Measurements from ENCODE around the gene RACGAP1. TPM values are rescaled to one million over a fixed set of nuclear protein-coding genes. Genes with fewer than 3 reads are reported as not detected.

RACGAP1 gene
- total and polyA plus RNA-seq, 2 donors (not counting 1 experiment from before 2014, with no cell fraction given): 4.1 to 14.2 TPM

DNA sequence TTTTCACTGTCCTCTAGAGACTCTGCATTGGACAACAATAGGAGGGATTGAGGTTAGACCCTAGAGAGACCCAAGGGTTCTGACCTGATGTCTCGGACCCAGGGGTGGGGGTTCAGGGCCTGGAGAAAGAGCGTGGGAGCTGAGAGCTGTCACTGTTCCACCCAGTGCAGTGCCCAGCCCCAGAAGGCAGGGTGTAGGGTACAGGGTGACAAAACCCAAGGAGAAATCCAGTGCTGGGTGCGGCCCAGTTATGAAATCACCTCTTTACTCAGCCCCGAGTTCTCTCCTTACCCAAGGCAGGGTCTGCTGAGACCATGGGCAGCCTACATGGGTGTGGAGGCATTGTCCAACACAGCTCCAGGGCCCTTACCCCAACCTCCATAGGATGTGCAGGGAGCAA, 72.1 kb downstream of the RACGAP1 start:
- WGBS (ENCODE audit: insufficient coverage): 96% methylated on average over 2 of the region's 4 CpGs
- no peak overlapping the region for H2AFZ ChIP-seq (ENCODE audit: insufficient read depth, low read depth, low read length, poor library complexity, severe bottlenecking)
- no peak overlapping the region for H3K9ac ChIP-seq (ENCODE audit: low read length)
- H3K4me3 ChIP-seq (ENCODE audit: control extremely low read depth in 1 of 5, extremely low read depth in 1 of 5, insufficient read depth in 1 of 5, low read depth in 2 of 5, low read length in 4 of 5): no peak overlapping the region
- no peak for TF ChIP-seq CTCF (IDR thresholded peaks at IDR 0.05)
- no peak for TF ChIP-seq EZH2 (IDR thresholded peaks at IDR 0.05; ENCODE audit: borderline replicate concordance, insufficient read depth, low read depth, low read length, poor library complexity, severe bottlenecking)
- H3K27me3 ChIP-seq (replicated peaks in 1 of 4; ENCODE audit: control extremely low read depth in 1 of 4, control insufficient read depth in 3 of 4, insufficient read depth in 4 of 4, low read length in 3 of 4): peaks cover 0 to 55% (median 15%) of the 10 kb centered on the region in 4 experiments
- intact Hi-C loops (cut with micrococcal nuclease): no loop called here
- no peak overlapping the region for H3K4me2 ChIP-seq (replicated peaks; ENCODE audit: low read depth, low read length, poor library complexity, severe bottlenecking)
- ChIA-PET POLR2A (no interaction called here), CTCF (no interaction called here)
- H3K9me3 ChIP-seq (ENCODE audit: control extremely low read depth in 1 of 3, control insufficient read depth in 2 of 3, insufficient read depth in 1 of 3, low read length in 2 of 3): no peaks in the 10 kb centered on the region
- no peaks in the 10 kb centered on the region for H3K79me2 ChIP-seq (ENCODE audit: control insufficient read depth, insufficient read depth, low read length)
- H3K4me1 Mint-ChIP-seq: peaks cover 2% of the 10 kb centered on the region
- no peak overlapping the region for H3K27ac Mint-ChIP-seq
- ATAC-seq (ENCODE audit: low read depth) (no peak), DNase-seq (no peak)
- no peak overlapping the region for H3K4me3 Mint-ChIP-seq
- H3K27ac ChIP-seq (ENCODE audit: low read length in 2 of 2): no peak overlapping the region
- H3K36me3 ChIP-seq (replicated peaks in 1 of 2; ENCODE audit: control extremely low read depth in 1 of 2, control insufficient read depth in 1 of 2, extremely low read depth in 1 of 2, insufficient read depth in 2 of 2, low read length in 1 of 2): no peaks in the 10 kb centered on the region
- no peaks in the 10 kb centered on the region for H3K9me3 Mint-ChIP-seq (ENCODE audit: insufficient read depth)
- peaks cover 39% of the 10 kb centered on the region for H3K27me3 Mint-ChIP-seq
- no peaks in the 10 kb centered on the region for H4K20me1 ChIP-seq (ENCODE audit: control insufficient read depth, insufficient read depth, low read length, poor library complexity, severe bottlenecking)
- peaks cover 0 to 8% of the 10 kb centered on the region in 2 donors for H3K4me1 ChIP-seq (ENCODE audit: control insufficient read depth in 2 of 2, insufficient read depth in 2 of 2, low read length in 2 of 2)

GRCh38 chr12:49952391-49953055, 72.8 kb downstream of the RACGAP1 start:
- no peaks in the 10 kb centered on the region for H3K9me3 ChIP-seq (ENCODE audit: control extremely low read depth in 1 of 3, control insufficient read depth in 2 of 3, insufficient read depth in 1 of 3, low read length in 2 of 3)
- H3K27me3 ChIP-seq (replicated peaks in 1 of 4; ENCODE audit: control extremely low read depth in 1 of 4, control insufficient read depth in 3 of 4, insufficient read depth in 4 of 4, low read length in 3 of 4): peaks cover 0 to 52% (median 14%) of the 10 kb centered on the region in 4 experiments
- no peak overlapping the region for H3K27ac Mint-ChIP-seq
- peaks cover 2% of the 10 kb centered on the region for H3K4me1 Mint-ChIP-seq
- H4K20me1 ChIP-seq (ENCODE audit: control insufficient read depth, insufficient read depth, low read length, poor library complexity, severe bottlenecking): no peaks in the 10 kb centered on the region
- H3K9ac ChIP-seq (ENCODE audit: low read length): no peak overlapping the region
- H3K9me3 Mint-ChIP-seq (ENCODE audit: insufficient read depth): no peaks in the 10 kb centered on the region
- ChIA-PET CTCF (no interaction called here), POLR2A (no interaction called here)
- TF ChIP-seq EZH2 (IDR thresholded peaks at IDR 0.05; ENCODE audit: borderline replicate concordance, insufficient read depth, low read depth, low read length, poor library complexity, severe bottlenecking): no peak
- TF ChIP-seq CTCF (IDR thresholded peaks at IDR 0.05): no peak
- peaks cover 0 to 8% of the 10 kb centered on the region in 2 donors for H3K4me1 ChIP-seq (ENCODE audit: control insufficient read depth in 2 of 2, insufficient read depth in 2 of 2, low read length in 2 of 2)
- H3K4me2 ChIP-seq (replicated peaks; ENCODE audit: low read depth, low read length, poor library complexity, severe bottlenecking): no peak overlapping the region
- peaks cover 37% of the 10 kb centered on the region for H3K27me3 Mint-ChIP-seq
- H3K27ac ChIP-seq (ENCODE audit: low read length in 2 of 2): no peak overlapping the region
- no peak overlapping the region for H3K4me3 Mint-ChIP-seq
- H3K4me3 ChIP-seq (ENCODE audit: control extremely low read depth in 1 of 5, extremely low read depth in 1 of 5, insufficient read depth in 1 of 5, low read depth in 2 of 5, low read length in 4 of 5): no peak overlapping the region
- intact Hi-C loops (cut with micrococcal nuclease): no loop called here
- ATAC-seq (ENCODE audit: low read depth): no peak
- no peaks in the 10 kb centered on the region for H3K36me3 ChIP-seq (replicated peaks in 1 of 2; ENCODE audit: control extremely low read depth in 1 of 2, control insufficient read depth in 1 of 2, extremely low read depth in 1 of 2, insufficient read depth in 2 of 2, low read length in 1 of 2)
- DNase-seq: no peak
- 67% methylated on average over 1 of the region's 1 CpG for WGBS (ENCODE audit: insufficient coverage)
- no peak overlapping the region for H2AFZ ChIP-seq (ENCODE audit: insufficient read depth, low read depth, low read length, poor library complexity, severe bottlenecking)
- no peaks in the 10 kb centered on the region for H3K79me2 ChIP-seq (ENCODE audit: control insufficient read depth, insufficient read depth, low read length)

All from B cell (primary cell).